ENCODE measurements around the gene SEPTIN5. TPM values are rescaled to one million over a fixed set of nuclear protein-coding genes. Genes with fewer than 3 reads are reported as not detected.

The SEPTIN5 gene
- total RNA-seq, 1 donor from 2014 or later: 11.5 TPM

DNA sequence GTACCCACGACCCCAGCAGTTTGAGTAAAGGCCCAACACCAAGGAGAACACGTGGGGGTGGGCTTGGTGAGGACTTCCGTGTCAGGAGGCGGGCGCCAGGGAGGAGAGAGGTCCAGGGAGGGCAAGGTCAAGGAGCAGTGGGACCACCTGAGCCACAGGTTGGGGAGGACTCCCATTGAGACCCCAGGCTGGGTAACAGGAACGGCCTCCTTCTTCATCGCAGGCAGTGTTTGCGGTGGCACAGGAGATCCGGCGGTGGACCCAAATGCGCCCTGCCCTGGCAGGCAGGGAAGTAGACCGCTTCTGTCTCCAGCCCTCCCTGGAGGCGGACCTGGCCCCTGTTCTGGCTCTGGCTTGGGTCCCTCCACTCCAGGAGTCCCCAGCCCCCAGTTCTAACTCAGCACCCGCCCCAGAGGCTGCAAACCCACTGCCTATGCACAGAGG lies 40.4 kb downstream of the SEPTIN5 start:
- Histone ChIP-seq H3K9me3 (no peaks in the 10 kb centered on the region), H3K27ac (no peak overlapping the region), H3K27me3 (peaks cover 90% of the 10 kb centered on the region), H3K36me3 (no peaks in the 10 kb centered on the region), H3K4me1 (peaks cover 17% of the 10 kb centered on the region), H3K4me3 (no peak overlapping the region)
- intact Hi-C loops (cut with DNase I): no loop called here
- TF ChIP-seq, protein P1, sequence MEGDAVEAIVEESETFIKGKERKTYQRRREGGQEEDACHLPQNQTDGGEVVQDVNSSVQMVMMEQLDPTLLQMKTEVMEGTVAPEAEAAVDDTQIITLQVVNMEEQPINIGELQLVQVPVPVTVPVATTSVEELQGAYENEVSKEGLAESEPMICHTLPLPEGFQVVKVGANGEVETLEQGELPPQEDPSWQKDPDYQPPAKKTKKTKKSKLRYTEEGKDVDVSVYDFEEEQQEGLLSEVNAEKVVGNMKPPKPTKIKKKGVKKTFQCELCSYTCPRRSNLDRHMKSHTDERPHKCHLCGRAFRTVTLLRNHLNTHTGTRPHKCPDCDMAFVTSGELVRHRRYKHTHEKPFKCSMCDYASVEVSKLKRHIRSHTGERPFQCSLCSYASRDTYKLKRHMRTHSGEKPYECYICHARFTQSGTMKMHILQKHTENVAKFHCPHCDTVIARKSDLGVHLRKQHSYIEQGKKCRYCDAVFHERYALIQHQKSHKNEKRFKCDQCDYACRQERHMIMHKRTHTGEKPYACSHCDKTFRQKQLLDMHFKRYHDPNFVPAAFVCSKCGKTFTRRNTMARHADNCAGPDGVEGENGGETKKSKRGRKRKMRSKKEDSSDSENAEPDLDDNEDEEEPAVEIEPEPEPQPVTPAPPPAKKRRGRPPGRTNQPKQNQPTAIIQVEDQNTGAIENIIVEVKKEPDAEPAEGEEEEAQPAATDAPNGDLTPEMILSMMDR (IDR thresholded peaks at IDR 0.05): no peak
- DNase-seq: no peak
- no peak for ATAC-seq

DNA sequence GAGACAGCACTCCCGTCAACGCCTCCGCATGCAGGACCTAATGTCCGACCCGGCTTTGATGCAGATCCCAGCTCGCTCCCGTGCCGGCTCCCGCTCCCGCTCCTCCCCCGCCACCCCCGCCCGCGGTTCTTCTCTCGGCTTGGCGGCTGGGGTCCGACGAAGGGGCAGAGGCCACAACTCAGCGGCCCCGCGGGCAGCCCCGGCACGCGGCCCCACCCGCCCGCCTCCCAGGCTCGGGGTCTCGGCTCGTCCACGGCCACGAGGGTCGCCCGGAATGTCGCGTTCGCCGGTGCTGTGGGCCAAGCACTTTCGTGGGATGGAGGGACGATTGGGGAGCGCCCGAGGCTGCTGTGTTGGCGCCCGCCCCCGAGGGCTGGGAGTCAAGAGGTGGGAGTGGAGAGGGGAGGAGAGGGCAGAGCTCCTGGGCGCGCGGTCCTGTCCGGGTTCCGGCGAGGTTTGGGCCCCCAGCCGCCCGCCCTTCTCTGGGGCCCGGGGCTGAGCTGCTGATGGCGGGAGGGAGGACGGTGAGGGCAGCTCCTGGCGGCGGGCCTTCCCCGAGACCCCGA lies 40.9 kb downstream of the SEPTIN5 start:
- H3K27me3 ChIP-seq: peaks cover 92% of the 10 kb centered on the region

DNA sequence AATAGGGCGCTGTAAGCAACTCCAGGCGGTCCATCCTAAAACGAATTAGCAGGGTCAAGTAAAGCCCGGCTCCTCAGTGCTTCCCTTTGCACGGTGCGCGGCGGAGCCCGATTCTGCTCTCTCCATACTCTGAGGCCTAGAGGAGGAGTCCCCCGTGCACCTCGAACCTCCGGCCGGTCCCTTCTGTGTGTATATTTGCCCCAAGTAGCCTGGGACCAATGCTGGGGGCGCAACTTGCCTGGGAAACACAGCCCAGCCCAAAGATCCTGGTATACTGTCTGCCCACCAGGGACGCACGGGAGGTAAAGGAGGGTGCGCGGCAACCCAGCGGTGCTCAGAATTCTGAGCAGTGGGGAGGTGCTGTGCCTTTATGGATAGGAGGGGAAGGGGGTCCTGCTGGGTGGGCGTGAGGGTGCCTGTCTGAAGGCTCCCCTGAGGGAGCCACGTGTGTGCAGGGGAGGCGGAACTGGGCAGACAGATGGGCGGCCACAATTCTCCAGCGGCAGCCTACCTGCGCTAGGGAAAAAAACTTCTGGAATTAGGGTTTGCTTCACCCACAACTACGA lies 41.5 kb downstream of the SEPTIN5 start:
- ATAC-seq (no peak), DNase-seq (no peak)
- H3K4me3 ChIP-seq: no peak overlapping the region
- no peak overlapping the region for H3K27ac ChIP-seq
- H3K9me3 ChIP-seq: no peaks in the 10 kb centered on the region
- peaks cover 92% of the 10 kb centered on the region for H3K27me3 ChIP-seq
- intact Hi-C loops (cut with DNase I): no loop called here
- TF ChIP-seq, protein P1 (IDR thresholded peaks at IDR 0.05): no peak
- peaks cover 22% of the 10 kb centered on the region for H3K4me1 ChIP-seq
- no peaks in the 10 kb centered on the region for H3K36me3 ChIP-seq

More for the DNA sequence above, 40.9 kb downstream of the SEPTIN5 start:
- intact Hi-C loops (cut with DNase I): no loop called here
- H3K36me3 ChIP-seq: no peaks in the 10 kb centered on the region
- ATAC-seq: no peak
- H3K4me1 ChIP-seq: peaks cover 22% of the 10 kb centered on the region
- no peaks in the 10 kb centered on the region for H3K9me3 ChIP-seq
- no peak overlapping the region for H3K4me3 ChIP-seq
- TF ChIP-seq, protein P1 (IDR thresholded peaks at IDR 0.05): no peak
- DNase-seq: no peak
- no peak overlapping the region for H3K27ac ChIP-seq

DNA sequence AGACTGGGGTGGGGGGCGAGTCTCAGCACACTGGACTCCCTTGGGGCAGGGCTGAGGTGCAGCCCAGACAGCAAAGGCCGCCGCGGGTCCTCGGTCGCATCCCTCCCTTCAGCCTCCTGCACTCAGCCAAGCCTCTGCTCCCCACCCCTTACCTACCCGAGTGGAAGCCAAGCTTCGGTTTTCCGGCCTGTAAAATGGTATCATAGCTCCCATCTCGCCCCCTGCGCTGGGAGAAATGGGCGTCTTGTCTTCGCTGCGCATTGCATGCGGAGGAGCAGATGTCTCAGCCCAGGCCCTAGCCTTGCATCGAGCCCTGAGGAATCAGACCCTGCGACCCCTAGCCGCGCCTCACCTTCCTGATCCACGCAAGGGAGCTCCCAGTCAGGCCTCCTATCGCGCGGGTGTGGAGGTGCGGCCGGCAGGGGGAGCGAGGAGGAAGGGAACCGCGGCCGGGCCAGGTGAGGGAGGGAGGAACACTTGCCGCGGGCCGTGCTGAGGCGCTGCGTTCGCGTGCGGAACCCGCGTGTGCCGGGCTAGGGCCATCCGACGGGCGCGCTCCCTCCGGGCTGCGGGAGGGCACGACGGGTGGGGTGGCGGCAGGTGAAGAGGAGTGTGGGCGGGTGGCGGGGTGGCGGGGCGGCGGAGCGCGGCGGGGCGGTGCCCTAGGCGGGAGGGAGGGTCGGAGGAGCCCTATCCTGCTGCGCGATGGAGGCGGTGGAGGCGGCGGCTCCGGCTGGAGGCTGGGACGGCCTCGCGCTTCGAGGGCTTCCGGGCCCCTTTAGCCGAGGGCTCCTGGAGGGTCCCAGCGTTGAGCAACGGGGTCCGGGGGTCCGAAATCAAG lies 42.2 kb downstream of the SEPTIN5 start:
- intact Hi-C loops (cut with DNase I): no loop called here
- DNase-seq (peak; percentile 87), ATAC-seq (peak; percentile 81)
- Histone ChIP-seq H3K27ac (no peak overlapping the region), H3K4me1 (peaks cover 22% of the 10 kb centered on the region), H3K36me3 (no peaks in the 10 kb centered on the region), H3K4me3 (peak overlapping the region; percentile 34), H3K27me3 (peaks cover 90% of the 10 kb centered on the region), H3K9me3 (no peaks in the 10 kb centered on the region)
- TF ChIP-seq, protein P1 (IDR thresholded peaks at IDR 0.05): peak; percentile 48

DNA sequence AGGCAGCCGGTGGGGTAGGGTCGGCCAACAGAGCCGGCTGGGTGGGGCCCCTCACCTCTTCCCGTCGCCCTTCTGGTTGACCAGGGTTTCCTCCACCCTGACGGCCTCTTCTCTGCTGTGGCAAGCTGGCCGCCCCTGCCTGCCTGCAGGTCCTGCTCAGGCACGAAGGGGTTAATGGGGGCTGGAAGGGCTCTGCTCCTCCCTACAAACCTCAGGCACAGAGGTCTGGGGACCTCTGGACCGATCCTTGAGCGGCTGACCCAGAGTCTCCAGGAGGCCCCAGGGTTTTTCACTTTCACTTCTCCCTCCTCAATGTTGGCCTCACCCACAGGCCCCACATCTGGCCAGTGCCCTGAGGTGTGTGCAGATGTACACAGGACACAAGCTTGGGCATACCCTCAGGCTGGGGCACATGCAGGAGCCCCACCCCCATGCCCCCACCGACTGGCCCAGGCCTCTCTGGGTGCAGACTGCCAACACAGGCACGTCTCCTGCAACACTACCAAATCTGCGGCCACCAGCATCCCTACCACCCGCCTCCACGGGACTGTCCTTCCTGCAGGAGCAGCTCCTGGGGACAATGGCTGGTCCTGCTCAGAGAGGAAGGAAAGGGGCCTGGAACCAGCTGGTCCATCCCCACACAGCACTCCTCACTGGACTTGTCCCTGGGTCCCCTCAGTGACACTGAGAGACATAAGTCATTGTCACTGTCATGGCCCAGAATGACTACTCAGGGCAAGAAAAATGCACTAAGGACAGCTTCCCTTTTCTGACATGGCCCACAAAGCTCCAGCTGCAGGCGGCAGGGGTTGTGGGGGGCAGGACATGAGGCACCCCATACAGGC lies 43.1 kb downstream of the SEPTIN5 start:
- H3K9me3 ChIP-seq: no peaks in the 10 kb centered on the region
- H3K27ac ChIP-seq: no peak overlapping the region
- H3K36me3 ChIP-seq: no peaks in the 10 kb centered on the region
- peak overlapping the region; percentile 34 for H3K4me3 ChIP-seq
- H3K27me3 ChIP-seq: peaks cover 90% of the 10 kb centered on the region
- intact Hi-C loops (cut with DNase I): no loop called here
- ATAC-seq (peak; percentile 48), DNase-seq (no peak)
- H3K4me1 ChIP-seq: peaks cover 22% of the 10 kb centered on the region
- TF ChIP-seq, protein P1 (IDR thresholded peaks at IDR 0.05): no peak
